Stimulated activated CD4-positive, alpha-beta T cell treated with anti-CD3 and anti-CD28 coated beads, Interleukin-2, amount 100 ng/mL, for 48 hours (primary cell): ENCODE results near the gene LTBP4.
"Not testable (repeated sequence)": the region's sequence is repeated elsewhere in the genome, so short reads cannot be mapped to it uniquely, and the experiment has no call there.

Experiments used
- DNase-seq, 2 donors: peaks; one replicate each; pipeline ENCODE4 v3.0.0-alpha.2; 2020

The LTBP4 gene

GRCh38 chr19:40612831-40613689 lies 11.9 kb downstream of the LTBP4 start:
- peak; percentile 82 to 87 for DNase-seq

- peak; percentile 80 for DNase-seq
Observed at GRCh38 chr19:40613690-40614621, 12.8 kb downstream of the LTBP4 start.

GRCh38 chr19:40614622-40615411 lies 13.6 kb downstream of the LTBP4 start:
- peak; percentile 91 to 97 for DNase-seq

GRCh38 chr19:40616178-40616577 lies 15.0 kb downstream of the LTBP4 start:
- DNase-seq = no peak

- DNase-seq = no peak
Observed at GRCh38 chr19:40616941-40617340, 15.8 kb downstream of the LTBP4 start.

- DNase-seq = no peak
Observed at GRCh38 chr19:40617961-40618360, 16.8 kb downstream of the LTBP4 start.

GRCh38 chr19:40619333-40620160 lies 18.4 kb downstream of the LTBP4 start:
- no peak for DNase-seq

- no peak for DNase-seq
Observed at GRCh38 chr19:40620161-40620485, 19.0 kb downstream of the LTBP4 start.

- DNase-seq = no peak
Observed at GRCh38 chr19:40621283-40621682, 20.1 kb downstream of the LTBP4 start.

GRCh38 chr19:40621966-40622772 lies 21.0 kb downstream of the LTBP4 start:
- no peak for DNase-seq

- no peak for DNase-seq
Observed at GRCh38 chr19:40622773-40623075, 21.6 kb downstream of the LTBP4 start.

- DNase-seq = no peak
Observed at GRCh38 chr19:40623403-40624251, 22.5 kb downstream of the LTBP4 start.

- DNase-seq = not testable (repeated sequence)
Observed at GRCh38 chr19:40624369-40625153, 23.4 kb downstream of the LTBP4 start.

- DNase-seq = no peak
Observed at GRCh38 chr19:40625406-40626120, 24.4 kb downstream of the LTBP4 start.

- DNase-seq = no peak
Observed at GRCh38 chr19:40626918-40627317, 25.7 kb downstream of the LTBP4 start.

GRCh38 chr19:40627486-40628279 lies 26.5 kb downstream of the LTBP4 start:
- DNase-seq = no peak

- no peak for DNase-seq
Observed at GRCh38 chr19:40629346-40629745, 28.2 kb downstream of the LTBP4 start.

GRCh38 chr19:40630571-40631160 lies 29.5 kb downstream of the LTBP4 start:
- no peak for DNase-seq
